ENCODE data around the gene C6orf47. TPM values are rescaled to one million over a fixed set of nuclear protein-coding genes. Genes with fewer than 3 reads are reported as not detected.

C6orf47 gene
- total RNA-seq, 2 donors from 2014 or later: 14.0 to 14.9 TPM

GRCh38 chr6:31687860-31688693 lies 27.5 kb upstream of the C6orf47 start:
- Mint-ChIP-seq H3K27me3 (ENCODE audit: insufficient read depth) (no peaks in the 10 kb centered on the region), H3K36me3 (ENCODE audit: low read depth) (peaks cover 61% of the 10 kb centered on the region), H3K9me3 (no peaks in the 10 kb centered on the region), H3K27ac (peak overlapping the region; percentile 74), H3K4me1 (peaks cover 21% of the 10 kb centered on the region), H3K4me3 (no peak overlapping the region)
- peak; percentile 59 for DNase-seq
- H3K9me3 ChIP-seq (ENCODE audit: control insufficient read depth, low read length): no peaks in the 10 kb centered on the region
- 84 to 95% methylated on average over 6 to 14 of the region's 14 CpGs for WGBS, 2 experiments (ENCODE audit: insufficient coverage in 1 of 2, insufficient read length in 1 of 2)
- H3K9ac ChIP-seq (ENCODE audit: extremely low read depth, low read length, poor library complexity, severe bottlenecking): no peak overlapping the region
- H3K27ac ChIP-seq (ENCODE audit: low read depth, low read length): no peak overlapping the region
- peaks cover 68% of the 10 kb centered on the region for H3K36me3 ChIP-seq (ENCODE audit: control insufficient read depth, insufficient read depth, low read length)
- no peaks in the 10 kb centered on the region for H3K27me3 ChIP-seq (ENCODE audit: control insufficient read depth, insufficient read depth, low read length, poor library complexity, severe bottlenecking)
- H3K4me1 ChIP-seq (ENCODE audit: control insufficient read depth, insufficient read depth, low read length): peaks cover 13% of the 10 kb centered on the region
- TF ChIP-seq, protein P1, sequence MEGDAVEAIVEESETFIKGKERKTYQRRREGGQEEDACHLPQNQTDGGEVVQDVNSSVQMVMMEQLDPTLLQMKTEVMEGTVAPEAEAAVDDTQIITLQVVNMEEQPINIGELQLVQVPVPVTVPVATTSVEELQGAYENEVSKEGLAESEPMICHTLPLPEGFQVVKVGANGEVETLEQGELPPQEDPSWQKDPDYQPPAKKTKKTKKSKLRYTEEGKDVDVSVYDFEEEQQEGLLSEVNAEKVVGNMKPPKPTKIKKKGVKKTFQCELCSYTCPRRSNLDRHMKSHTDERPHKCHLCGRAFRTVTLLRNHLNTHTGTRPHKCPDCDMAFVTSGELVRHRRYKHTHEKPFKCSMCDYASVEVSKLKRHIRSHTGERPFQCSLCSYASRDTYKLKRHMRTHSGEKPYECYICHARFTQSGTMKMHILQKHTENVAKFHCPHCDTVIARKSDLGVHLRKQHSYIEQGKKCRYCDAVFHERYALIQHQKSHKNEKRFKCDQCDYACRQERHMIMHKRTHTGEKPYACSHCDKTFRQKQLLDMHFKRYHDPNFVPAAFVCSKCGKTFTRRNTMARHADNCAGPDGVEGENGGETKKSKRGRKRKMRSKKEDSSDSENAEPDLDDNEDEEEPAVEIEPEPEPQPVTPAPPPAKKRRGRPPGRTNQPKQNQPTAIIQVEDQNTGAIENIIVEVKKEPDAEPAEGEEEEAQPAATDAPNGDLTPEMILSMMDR (conservative IDR thresholded peaks at IDR 0.05): no peak
- no peak overlapping the region for H3K4me3 ChIP-seq (ENCODE audit: low read length)

DNA sequence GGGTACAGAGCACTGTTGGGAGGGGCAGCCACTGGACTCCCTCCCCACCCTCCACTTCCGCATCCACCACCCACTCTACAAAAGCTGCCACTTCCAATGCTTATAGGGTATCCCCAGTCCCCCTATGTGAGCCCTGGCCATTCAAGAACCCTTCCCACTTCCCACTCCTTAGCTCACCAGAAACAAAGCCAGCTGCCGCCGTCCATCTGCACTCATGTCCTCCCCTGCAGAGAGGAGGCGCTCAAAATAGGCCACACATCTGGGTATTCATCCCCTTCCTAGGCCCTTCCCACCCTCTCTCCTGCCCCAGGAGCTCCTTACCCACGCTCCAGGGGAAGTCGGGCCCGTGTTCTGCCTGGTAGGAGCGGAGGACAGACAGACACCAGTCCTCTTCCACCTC lies 26.7 kb upstream of the C6orf47 start:
- H3K36me3 ChIP-seq (ENCODE audit: control insufficient read depth, insufficient read depth, low read length): peaks cover 60% of the 10 kb centered on the region
- H3K4me3 ChIP-seq (ENCODE audit: low read length): no peak overlapping the region
- H3K4me3 Mint-ChIP-seq: no peak overlapping the region
- 83 to 91% methylated on average over 1 to 8 of the region's 8 CpGs for WGBS, 2 experiments (ENCODE audit: insufficient coverage in 1 of 2, insufficient read length in 1 of 2)
- H3K27me3 ChIP-seq (ENCODE audit: control insufficient read depth, insufficient read depth, low read length, poor library complexity, severe bottlenecking): no peaks in the 10 kb centered on the region
- no peak overlapping the region for H3K9ac ChIP-seq (ENCODE audit: extremely low read depth, low read length, poor library complexity, severe bottlenecking)
- H3K36me3 Mint-ChIP-seq (ENCODE audit: low read depth): peaks cover 55% of the 10 kb centered on the region
- H3K4me1 ChIP-seq (ENCODE audit: control insufficient read depth, insufficient read depth, low read length): peaks cover 13% of the 10 kb centered on the region
- TF ChIP-seq, protein P1 (conservative IDR thresholded peaks at IDR 0.05): no peak
- H3K27ac Mint-ChIP-seq: no peak overlapping the region
- no peak overlapping the region for H3K27ac ChIP-seq (ENCODE audit: low read depth, low read length)
- H3K9me3 Mint-ChIP-seq: no peaks in the 10 kb centered on the region
- peaks cover 2% of the 10 kb centered on the region for H3K27me3 Mint-ChIP-seq (ENCODE audit: insufficient read depth)
- peaks cover 22% of the 10 kb centered on the region for H3K4me1 Mint-ChIP-seq
- no peaks in the 10 kb centered on the region for H3K9me3 ChIP-seq (ENCODE audit: control insufficient read depth, low read length)
- DNase-seq: no peak

DNA sequence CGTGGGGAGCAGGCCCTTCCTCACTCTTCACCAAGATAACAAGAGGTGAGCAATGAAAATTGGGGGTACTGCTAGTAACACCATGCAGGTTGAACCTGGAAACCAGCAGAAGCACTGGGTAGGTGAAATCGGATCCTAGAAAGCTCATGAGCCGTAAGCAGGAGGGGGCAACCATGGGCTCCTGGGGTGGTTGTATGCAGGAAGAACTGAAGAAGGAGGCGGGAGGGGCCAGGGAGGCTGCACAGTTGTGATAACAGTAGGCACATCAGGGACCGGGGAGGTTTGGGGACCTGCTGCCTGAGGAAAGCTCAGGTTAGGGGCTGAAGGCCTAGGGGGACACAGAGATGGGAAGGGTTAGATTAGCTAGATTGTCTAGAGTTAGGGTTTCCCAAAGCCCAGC lies 25.9 kb upstream of the C6orf47 start:
- no peaks in the 10 kb centered on the region for H3K9me3 Mint-ChIP-seq
- H3K9ac ChIP-seq (ENCODE audit: extremely low read depth, low read length, poor library complexity, severe bottlenecking): no peak overlapping the region
- H3K4me1 ChIP-seq (ENCODE audit: control insufficient read depth, insufficient read depth, low read length): peaks cover 13% of the 10 kb centered on the region
- WGBS, 2 experiments (ENCODE audit: insufficient coverage in 1 of 2, insufficient read length in 1 of 2): 93 to 97% methylated on average over 3 to 5 of the region's 5 CpGs
- H3K4me3 Mint-ChIP-seq: no peak overlapping the region
- TF ChIP-seq, protein P1 (conservative IDR thresholded peaks at IDR 0.05): no peak
- no peaks in the 10 kb centered on the region for H3K9me3 ChIP-seq (ENCODE audit: control insufficient read depth, low read length)
- H3K36me3 Mint-ChIP-seq (ENCODE audit: low read depth): peaks cover 53% of the 10 kb centered on the region
- no peak overlapping the region for H3K27ac ChIP-seq (ENCODE audit: low read depth, low read length)
- no peak overlapping the region for H3K27ac Mint-ChIP-seq
- H3K36me3 ChIP-seq (ENCODE audit: control insufficient read depth, insufficient read depth, low read length): peaks cover 53% of the 10 kb centered on the region
- no peak for DNase-seq
- H3K4me1 Mint-ChIP-seq: peaks cover 24% of the 10 kb centered on the region
- H3K4me3 ChIP-seq (ENCODE audit: low read length): no peak overlapping the region
- H3K27me3 Mint-ChIP-seq (ENCODE audit: insufficient read depth): peaks cover 10% of the 10 kb centered on the region
- peaks cover 5% of the 10 kb centered on the region for H3K27me3 ChIP-seq (ENCODE audit: control insufficient read depth, insufficient read depth, low read length, poor library complexity, severe bottlenecking)
